ENCODE measurements around the gene RNF227.

RNF227 gene

GRCh38 chr17:7883781-7884386 is 32.2 kb downstream of the RNF227 start:
- TF ChIP-seq CTCF (IDR thresholded peaks at IDR 0.05; ENCODE audit: low read depth, low read length): no peak
- DNase-seq (ENCODE audit: extremely low read depth, low read depth): no peak

GRCh38 chr17:7882629-7883028 is 33.5 kb downstream of the RNF227 start:
- DNase-seq (ENCODE audit: extremely low read depth, low read depth): no peak
- TF ChIP-seq CTCF (IDR thresholded peaks at IDR 0.05; ENCODE audit: low read depth, low read length): no peak

GRCh38 chr17:7882068-7882467 is 34.0 kb downstream of the RNF227 start:
- DNase-seq (ENCODE audit: extremely low read depth, low read depth): no peak
- no peak for TF ChIP-seq CTCF (IDR thresholded peaks at IDR 0.05; ENCODE audit: low read depth, low read length)

GRCh38 chr17:7881276-7882054 is 34.6 kb downstream of the RNF227 start:
- TF ChIP-seq CTCF (IDR thresholded peaks at IDR 0.05; ENCODE audit: low read depth, low read length): no peak

GRCh38 chr17:7880076-7880868 is 35.8 kb downstream of the RNF227 start:
- TF ChIP-seq CTCF (IDR thresholded peaks at IDR 0.05; ENCODE audit: low read depth, low read length): no peak
- no peak for DNase-seq (ENCODE audit: extremely low read depth, low read depth)

More at GRCh38 chr17:7881276-7882054, 34.6 kb downstream of the RNF227 start:
- no peak for DNase-seq (ENCODE audit: extremely low read depth, low read depth)

GRCh38 chr17:7878234-7878633 is 37.9 kb downstream of the RNF227 start:
- no peak for TF ChIP-seq CTCF (IDR thresholded peaks at IDR 0.05; ENCODE audit: low read depth, low read length)
- no peak for DNase-seq (ENCODE audit: extremely low read depth, low read depth)

All from AG09319 (cell line).